Transverse colon (tissue), 3 donors: ENCODE data around the gene FNBP1.

Source experiments
- POLR2A ChIP-seq: fragments of 450-650 bp; IDR thresholded peaks from one replicate; pipeline ENCODE4 v1.6.1; 2016; ENCODE audit warnings: antibody characterized with exemption, mild to moderate bottlenecking, moderate library complexity
- TF ChIP-seq, protein P1 (sequence below), 5 experiments: fragments of 200-600 bp in 3 of 5; fragments of 450-650 bp in 2 of 5; sonication (generic) in 3 of 5; IDR thresholded peaks; 1 replicate in 2 of 5; 2 replicates in 3 of 5; pipeline ENCODE4 v1.5.1; 2016 to 2017; ENCODE audit warnings: antibody characterized with exemption in 5 of 5, inconsistent platforms in 3 of 5, mild to moderate bottlenecking in 2 of 5, moderate library complexity in 1 of 5

- TF ChIP-seq, protein P1, sequence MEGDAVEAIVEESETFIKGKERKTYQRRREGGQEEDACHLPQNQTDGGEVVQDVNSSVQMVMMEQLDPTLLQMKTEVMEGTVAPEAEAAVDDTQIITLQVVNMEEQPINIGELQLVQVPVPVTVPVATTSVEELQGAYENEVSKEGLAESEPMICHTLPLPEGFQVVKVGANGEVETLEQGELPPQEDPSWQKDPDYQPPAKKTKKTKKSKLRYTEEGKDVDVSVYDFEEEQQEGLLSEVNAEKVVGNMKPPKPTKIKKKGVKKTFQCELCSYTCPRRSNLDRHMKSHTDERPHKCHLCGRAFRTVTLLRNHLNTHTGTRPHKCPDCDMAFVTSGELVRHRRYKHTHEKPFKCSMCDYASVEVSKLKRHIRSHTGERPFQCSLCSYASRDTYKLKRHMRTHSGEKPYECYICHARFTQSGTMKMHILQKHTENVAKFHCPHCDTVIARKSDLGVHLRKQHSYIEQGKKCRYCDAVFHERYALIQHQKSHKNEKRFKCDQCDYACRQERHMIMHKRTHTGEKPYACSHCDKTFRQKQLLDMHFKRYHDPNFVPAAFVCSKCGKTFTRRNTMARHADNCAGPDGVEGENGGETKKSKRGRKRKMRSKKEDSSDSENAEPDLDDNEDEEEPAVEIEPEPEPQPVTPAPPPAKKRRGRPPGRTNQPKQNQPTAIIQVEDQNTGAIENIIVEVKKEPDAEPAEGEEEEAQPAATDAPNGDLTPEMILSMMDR (IDR thresholded peaks at IDR 0.05), result no peak
- TF ChIP-seq POLR2A, result no peak
Observed at GRCh38 chr9:129875181-129875611, 167.8 kb downstream of the FNBP1 start.
